ENCODE measurements around the gene CLEC14A.

DNA sequence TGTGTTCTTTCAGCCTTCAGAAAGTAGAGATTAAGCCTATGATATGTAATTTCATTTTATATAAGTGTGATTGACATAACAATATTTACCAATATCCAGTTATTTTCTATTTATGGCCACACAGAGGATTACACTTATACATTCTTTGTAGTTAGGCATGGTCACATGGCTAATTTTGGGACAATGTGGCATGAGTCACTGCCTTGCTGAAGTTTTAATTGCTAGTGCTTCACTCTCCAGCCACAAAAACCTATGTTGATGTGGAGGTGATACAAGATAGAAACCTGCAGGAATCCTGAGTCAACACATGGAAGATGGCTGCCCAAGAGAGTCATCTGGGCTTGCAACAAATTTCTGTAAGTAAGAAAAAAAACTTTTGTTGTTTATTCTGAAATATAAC lies 17.0 kb downstream of the CLEC14A start:
- TF ChIP-seq, protein P1, sequence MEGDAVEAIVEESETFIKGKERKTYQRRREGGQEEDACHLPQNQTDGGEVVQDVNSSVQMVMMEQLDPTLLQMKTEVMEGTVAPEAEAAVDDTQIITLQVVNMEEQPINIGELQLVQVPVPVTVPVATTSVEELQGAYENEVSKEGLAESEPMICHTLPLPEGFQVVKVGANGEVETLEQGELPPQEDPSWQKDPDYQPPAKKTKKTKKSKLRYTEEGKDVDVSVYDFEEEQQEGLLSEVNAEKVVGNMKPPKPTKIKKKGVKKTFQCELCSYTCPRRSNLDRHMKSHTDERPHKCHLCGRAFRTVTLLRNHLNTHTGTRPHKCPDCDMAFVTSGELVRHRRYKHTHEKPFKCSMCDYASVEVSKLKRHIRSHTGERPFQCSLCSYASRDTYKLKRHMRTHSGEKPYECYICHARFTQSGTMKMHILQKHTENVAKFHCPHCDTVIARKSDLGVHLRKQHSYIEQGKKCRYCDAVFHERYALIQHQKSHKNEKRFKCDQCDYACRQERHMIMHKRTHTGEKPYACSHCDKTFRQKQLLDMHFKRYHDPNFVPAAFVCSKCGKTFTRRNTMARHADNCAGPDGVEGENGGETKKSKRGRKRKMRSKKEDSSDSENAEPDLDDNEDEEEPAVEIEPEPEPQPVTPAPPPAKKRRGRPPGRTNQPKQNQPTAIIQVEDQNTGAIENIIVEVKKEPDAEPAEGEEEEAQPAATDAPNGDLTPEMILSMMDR (conservative IDR thresholded peaks at IDR 0.05 in 1 of 2, IDR thresholded peaks at IDR 0.05 in 1 of 2; ENCODE audit: extremely low read depth in 1 of 2, insufficient read depth in 1 of 2, low read depth in 1 of 2, low read length in 2 of 2): no peak
- TF ChIP-seq EZH2 (IDR thresholded peaks at IDR 0.05; ENCODE audit: borderline replicate concordance, low read length): no peak

Measured in mammary epithelial cell (primary cell).